AG04449 (cell line): Measurements from ENCODE around the gene TCEA2.

Source experiments
- CTCF ChIA-PET: fragments of 350-600 bp; formaldehyde crosslinking; extraction: SDS; loops from one replicate; lab custom pipeline; 2021; ENCODE audit warnings: antibody characterized with exemption; lab: Yijun Ruan, JAX
- POLR2A ChIA-PET: fragments of 400-600, 350-600 bp; formaldehyde crosslinking; extraction: SDS; loops from one replicate; lab custom pipeline; 2020; ENCODE audit warnings: antibody characterized with exemption, inconsistent platforms; lab: Yijun Ruan, JAX
- DNase-seq: peaks from one replicate; pipeline ENCODE4 v3.0.0-alpha.2; 2010; ENCODE audit warnings: low read depth, low spot score
- H3K4me3 ChIP-seq: 2 replicates; pipeline ENCODE4 v1.5.1; 2011; ENCODE audit warnings: low read depth, mild to moderate bottlenecking, control low read depth, low read length
- TF ChIP-seq, protein P1 (sequence below): IDR thresholded peaks from one replicate; pipeline ENCODE4 v1.5.1; 2011; ENCODE audit warnings: mild to moderate bottlenecking, moderate library complexity, low read length, control low read depth, inconsistent platforms; ENCODE audit not compliant: insufficient read depth; ENCODE audit errors: missing control alignments

The TCEA2 gene

GRCh38 chr20:64030371-64031134 lies 32.4 kb upstream of the TCEA2 start:
- POLR2A ChIA-PET: no interaction called here

GRCh38 chr20:64031822-64032314 lies 31.1 kb upstream of the TCEA2 start:
- TF ChIP-seq, protein P1, sequence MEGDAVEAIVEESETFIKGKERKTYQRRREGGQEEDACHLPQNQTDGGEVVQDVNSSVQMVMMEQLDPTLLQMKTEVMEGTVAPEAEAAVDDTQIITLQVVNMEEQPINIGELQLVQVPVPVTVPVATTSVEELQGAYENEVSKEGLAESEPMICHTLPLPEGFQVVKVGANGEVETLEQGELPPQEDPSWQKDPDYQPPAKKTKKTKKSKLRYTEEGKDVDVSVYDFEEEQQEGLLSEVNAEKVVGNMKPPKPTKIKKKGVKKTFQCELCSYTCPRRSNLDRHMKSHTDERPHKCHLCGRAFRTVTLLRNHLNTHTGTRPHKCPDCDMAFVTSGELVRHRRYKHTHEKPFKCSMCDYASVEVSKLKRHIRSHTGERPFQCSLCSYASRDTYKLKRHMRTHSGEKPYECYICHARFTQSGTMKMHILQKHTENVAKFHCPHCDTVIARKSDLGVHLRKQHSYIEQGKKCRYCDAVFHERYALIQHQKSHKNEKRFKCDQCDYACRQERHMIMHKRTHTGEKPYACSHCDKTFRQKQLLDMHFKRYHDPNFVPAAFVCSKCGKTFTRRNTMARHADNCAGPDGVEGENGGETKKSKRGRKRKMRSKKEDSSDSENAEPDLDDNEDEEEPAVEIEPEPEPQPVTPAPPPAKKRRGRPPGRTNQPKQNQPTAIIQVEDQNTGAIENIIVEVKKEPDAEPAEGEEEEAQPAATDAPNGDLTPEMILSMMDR: no peak
- no peak overlapping the region for H3K4me3 ChIP-seq
- no peak for DNase-seq
- POLR2A ChIA-PET: no interaction called here
- CTCF ChIA-PET: interaction anchor here (1.5 to 2.7 kb wide), 2 partner anchors 8 to 25 kb away, joined by 3 to 12 read pairs; no protein-coding TSS in a partner anchor

More at GRCh38 chr20:64030371-64031134, 32.4 kb upstream of the TCEA2 start:
- TF ChIP-seq, protein P1: no peak
- H3K4me3 ChIP-seq: no peak overlapping the region
- no peak for DNase-seq
- CTCF ChIA-PET: interaction anchor here (2.7 kb wide), 1 partner anchor 9 kb away, joined by 12 read pairs; no protein-coding TSS in a partner anchor

DNA sequence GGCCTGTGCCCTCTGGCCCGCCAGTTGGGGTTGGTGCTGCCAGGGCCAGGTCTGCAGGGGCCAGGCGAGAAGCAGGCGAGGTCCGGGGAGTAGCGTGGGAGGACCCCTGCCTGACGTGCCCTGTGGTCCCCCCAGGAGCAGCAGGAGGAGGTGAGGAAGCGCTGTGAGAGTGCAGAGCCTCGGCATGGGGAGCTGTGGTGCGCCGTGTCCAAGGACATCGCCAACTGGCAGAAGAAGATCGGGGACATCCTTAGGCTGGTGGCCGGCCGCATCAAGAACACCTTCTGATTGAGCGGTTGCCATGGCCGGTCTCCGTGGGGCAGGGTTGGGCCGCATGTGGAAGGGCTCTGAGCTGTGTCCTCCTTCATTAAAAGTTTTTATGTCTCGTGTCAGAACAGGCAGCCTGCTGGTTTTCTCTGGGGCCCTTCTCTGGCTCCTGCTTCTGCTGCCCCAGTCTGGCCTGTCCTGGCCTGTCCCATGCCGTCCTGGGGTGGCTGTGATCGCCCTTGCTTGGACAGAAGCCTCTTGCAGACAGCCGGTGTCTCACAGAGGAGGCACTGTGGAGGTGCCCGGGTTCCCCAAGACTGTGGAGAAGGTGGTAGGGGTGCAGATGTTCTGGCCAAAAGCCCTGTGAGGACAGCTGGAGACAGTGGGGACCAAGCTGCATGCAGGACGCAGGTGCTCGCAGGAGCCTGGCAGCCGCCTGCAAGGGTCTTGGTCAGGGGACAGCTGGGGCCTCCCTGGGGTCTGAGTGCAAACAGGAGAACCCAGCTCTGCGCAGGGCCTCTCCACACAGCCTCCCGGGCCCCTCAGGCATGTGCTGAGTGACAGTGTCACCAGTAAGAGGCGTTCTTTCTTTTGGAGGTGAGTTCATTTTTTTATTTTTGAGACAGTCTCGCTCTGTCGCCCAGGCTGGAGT lies 30.0 kb upstream of the TCEA2 start:
- POLR2A ChIA-PET: no interaction called here
- TF ChIP-seq, protein P1: no peak
- no peak overlapping the region for H3K4me3 ChIP-seq
- no peak for DNase-seq
- CTCF ChIA-PET: interaction anchor here (0.9 to 1.7 kb wide), 4 partner anchors 24 to 88 kb away, joined by 3 to 5 read pairs (median 3); no protein-coding TSS in a partner anchor

DNA sequence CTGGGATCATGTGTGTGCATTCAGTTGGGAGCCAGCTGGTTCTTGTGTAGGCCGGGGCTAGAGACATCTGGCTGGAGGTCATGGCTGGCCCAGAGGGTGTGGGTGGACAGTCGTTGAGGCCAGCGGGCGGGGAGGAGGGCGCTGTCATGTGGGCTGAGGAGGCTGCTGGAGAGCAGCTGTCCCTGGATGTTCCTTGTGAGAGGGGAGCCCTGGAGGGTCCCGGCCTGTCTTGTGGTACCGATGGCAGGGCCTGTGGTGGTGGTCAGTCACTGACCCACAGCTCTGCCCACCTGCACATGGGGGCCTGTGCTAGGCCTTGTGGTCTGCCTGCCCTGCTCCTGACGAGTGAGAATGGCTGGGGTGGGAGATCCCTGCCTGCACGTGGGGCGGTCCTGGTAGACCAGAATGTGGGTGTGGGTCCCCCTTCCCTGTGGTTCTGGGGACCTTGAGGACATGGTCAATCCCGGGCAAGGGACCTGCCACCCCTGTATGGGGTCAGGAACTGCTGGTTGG lies 29.0 kb upstream of the TCEA2 start:
- H3K4me3 ChIP-seq: no peak overlapping the region
- TF ChIP-seq, protein P1: no peak
- DNase-seq: no peak
- ChIA-PET CTCF (interaction anchor here (0.9 to 1.7 kb wide), 4 partner anchors 23 to 87 kb away, joined by 3 to 5 read pairs (median 3); partner anchors contain the start of gene SAMD10), POLR2A (no interaction called here)

DNA sequence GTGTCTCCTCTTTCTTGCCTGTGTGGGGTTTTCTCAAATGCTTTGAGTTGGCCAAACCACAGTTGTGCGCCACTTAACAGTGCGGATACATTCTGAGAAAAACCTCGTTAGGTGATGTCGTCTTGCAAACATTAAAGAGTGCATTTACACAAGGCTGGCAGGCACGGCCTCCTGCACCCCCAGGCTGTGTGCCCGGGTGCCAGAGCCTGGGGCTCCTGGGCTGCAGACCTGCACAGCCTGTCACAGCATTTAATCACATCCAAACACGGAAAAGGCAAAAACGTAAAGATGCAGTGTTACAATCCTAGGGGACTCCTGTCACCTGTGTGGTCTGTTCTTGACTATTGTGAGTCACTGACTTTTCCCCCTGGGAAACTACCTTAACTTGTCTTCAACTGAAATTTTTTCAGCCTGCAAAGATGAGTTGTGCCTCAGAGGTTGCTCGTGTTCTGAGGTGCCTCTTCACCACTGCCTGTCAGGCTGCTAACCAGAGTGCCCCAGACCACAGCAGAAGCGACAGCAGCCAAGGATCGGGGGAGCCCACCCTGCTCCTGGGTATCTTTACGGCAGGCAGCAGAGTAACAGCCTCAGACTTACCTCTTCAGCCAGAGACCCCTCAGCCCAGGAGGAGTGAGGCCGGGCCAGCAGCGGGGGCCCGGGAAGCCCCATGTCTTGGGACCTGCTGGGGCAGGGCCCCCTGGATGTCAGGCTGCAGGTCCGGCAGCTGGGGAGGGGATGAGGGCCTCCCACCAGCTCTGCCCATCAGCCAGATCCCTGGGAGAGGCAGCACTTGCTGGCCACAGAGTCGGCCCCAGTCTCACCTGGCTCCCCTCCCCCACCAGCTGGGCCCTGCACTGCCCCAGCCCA lies 27.7 kb upstream of the TCEA2 start:
- TF ChIP-seq, protein P1: no peak
- ChIA-PET POLR2A (no interaction called here), CTCF (interaction anchor here (1.7 to 5.9 kb wide), 2 partner anchors 35 to 86 kb away, joined by 3 to 69 read pairs; no protein-coding TSS in a partner anchor)
- H3K4me3 ChIP-seq: no peak overlapping the region
- no peak for DNase-seq
